Measurements from ENCODE around the gene WWC2.
"Not testable (repeated sequence)": the region's sequence is repeated elsewhere in the genome, so short reads cannot be mapped to it uniquely, and the experiment has no call there.

Gene WWC2

GRCh38 chr4:183322326-183322725, 223.3 kb downstream of the WWC2 start, which contains the start of gene CLDN24:
Gene CLDN24 (minus strand): TSS chr4:183322426. CDS start chr4:183322426, 0 bp downstream.
- Histone ChIP-seq H3K36me3 (ENCODE audit: control insufficient read depth, insufficient read depth, low read length) (no peaks in the 10 kb centered on the region), H3K4me3 (ENCODE audit: low read length) (no peak within 1 kb of the TSS; the same call in 1 of the 2 replicates), H3K27ac (ENCODE audit: low read length) (no peak within 1 kb of the TSS), H3K27me3 (ENCODE audit: control insufficient read depth, insufficient read depth, low read length) (no peaks in the 10 kb centered on the region), H3K9me3 (ENCODE audit: control insufficient read depth, insufficient read depth, low read length) (no peaks in the 10 kb centered on the region), H3K4me1 (ENCODE audit: control insufficient read depth, insufficient read depth, low read length) (no peaks in the 10 kb centered on the region)
- no peak for DNase-seq (ENCODE audit: low read depth, low spot score)
- WGBS (ENCODE audit: insufficient coverage, insufficient read length): no CpG with 5 or more reads among the region's 5 CpGs

- no CpG with 5 or more reads among the region's 6 CpGs for WGBS (ENCODE audit: insufficient coverage, insufficient read length)
- no peak overlapping the region for H3K4me3 ChIP-seq (ENCODE audit: low read length)
- no peak for DNase-seq (ENCODE audit: low read depth, low spot score)
- no peaks in the 10 kb centered on the region for H3K36me3 ChIP-seq (ENCODE audit: control insufficient read depth, insufficient read depth, low read length)
- no peaks in the 10 kb centered on the region for H3K9me3 ChIP-seq (ENCODE audit: control insufficient read depth, insufficient read depth, low read length)
- no peak overlapping the region for H3K27ac ChIP-seq (ENCODE audit: low read length)
- no peaks in the 10 kb centered on the region for H3K4me1 ChIP-seq (ENCODE audit: control insufficient read depth, insufficient read depth, low read length)
- H3K27me3 ChIP-seq (ENCODE audit: control insufficient read depth, insufficient read depth, low read length): no peaks in the 10 kb centered on the region
Measured at GRCh38 chr4:183323295-183323694, 224.2 kb downstream of the WWC2 start.

DNA sequence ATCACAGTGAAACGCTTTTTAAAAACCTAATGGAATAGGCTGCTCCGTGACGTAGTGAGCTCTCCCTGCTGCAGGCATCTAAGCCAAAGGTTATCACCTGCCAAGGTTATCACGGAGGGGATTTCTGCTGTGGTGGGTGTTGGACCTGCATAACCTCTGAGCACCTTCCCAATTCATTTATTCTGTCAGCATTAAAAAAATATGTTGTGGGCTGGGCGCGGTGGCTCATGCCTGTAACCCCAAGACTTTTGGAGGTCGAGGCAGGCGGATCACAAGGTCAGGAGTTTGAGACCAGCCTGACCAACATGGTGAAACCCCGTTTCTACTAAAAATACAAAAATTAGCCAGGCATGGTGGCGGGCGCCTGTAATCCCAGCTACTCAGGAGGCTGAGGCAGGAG, 225.0 kb downstream of the WWC2 start:
- no CpG with 5 or more reads among the region's 11 CpGs for WGBS (ENCODE audit: insufficient coverage, insufficient read length)
- not testable (repeated sequence) for H3K4me1 ChIP-seq (ENCODE audit: control insufficient read depth, insufficient read depth, low read length); H3K27ac ChIP-seq (ENCODE audit: low read length); H3K27me3 ChIP-seq (ENCODE audit: control insufficient read depth, insufficient read depth, low read length); H3K36me3 ChIP-seq (ENCODE audit: control insufficient read depth, insufficient read depth, low read length); H3K9me3 ChIP-seq (ENCODE audit: control insufficient read depth, insufficient read depth, low read length); DNase-seq (ENCODE audit: low read depth, low spot score); H3K4me3 ChIP-seq (ENCODE audit: low read length)

GRCh38 chr4:183324619-183325018, 225.6 kb downstream of the WWC2 start:
- H3K27ac ChIP-seq (ENCODE audit: low read length): no peak overlapping the region
- no CpG with 5 or more reads among the region's 7 CpGs for WGBS (ENCODE audit: insufficient coverage, insufficient read length)

DNA sequence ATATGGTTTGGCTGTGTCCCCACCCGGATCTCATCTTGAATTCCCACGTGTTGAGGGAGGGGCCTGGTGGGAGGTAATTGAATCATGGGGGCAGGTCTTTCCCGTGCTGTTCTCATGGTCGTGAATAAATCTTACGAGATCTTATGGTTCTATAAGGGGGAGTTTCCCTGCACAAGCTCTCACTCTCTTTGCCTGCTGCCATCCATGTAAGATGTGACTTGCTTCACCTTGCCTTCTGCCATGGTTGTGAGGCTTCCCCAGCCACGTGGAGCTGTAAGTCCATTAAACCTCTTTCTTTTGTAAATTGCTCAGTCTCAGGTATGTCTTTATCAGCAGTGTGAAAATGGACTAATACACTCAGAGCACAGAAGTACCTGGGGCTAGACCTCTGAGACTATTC, 227.3 kb downstream of the WWC2 start:
- not testable (repeated sequence) for H3K9me3 ChIP-seq (ENCODE audit: control insufficient read depth, insufficient read depth, low read length)

More at GRCh38 chr4:183324619-183325018, 225.6 kb downstream of the WWC2 start:
- no peaks in the 10 kb centered on the region for H3K36me3 ChIP-seq (ENCODE audit: control insufficient read depth, insufficient read depth, low read length)
- no peak overlapping the region for H3K4me3 ChIP-seq (ENCODE audit: low read length)
- no peak for DNase-seq (ENCODE audit: low read depth, low spot score)
- H3K9me3 ChIP-seq (ENCODE audit: control insufficient read depth, insufficient read depth, low read length): no peaks in the 10 kb centered on the region
- H3K27me3 ChIP-seq (ENCODE audit: control insufficient read depth, insufficient read depth, low read length): no peaks in the 10 kb centered on the region
- H3K4me1 ChIP-seq (ENCODE audit: control insufficient read depth, insufficient read depth, low read length): no peaks in the 10 kb centered on the region

GRCh38 chr4:183326853-183327252, 227.8 kb downstream of the WWC2 start:
- no CpG with 5 or more reads among the region's 2 CpGs for WGBS (ENCODE audit: insufficient coverage, insufficient read length)
- no peaks in the 10 kb centered on the region for H3K36me3 ChIP-seq (ENCODE audit: control insufficient read depth, insufficient read depth, low read length)

More for the DNA sequence above, 227.3 kb downstream of the WWC2 start:
- not testable (repeated sequence) for H3K36me3 ChIP-seq (ENCODE audit: control insufficient read depth, insufficient read depth, low read length); DNase-seq (ENCODE audit: low read depth, low spot score); H3K4me3 ChIP-seq (ENCODE audit: low read length); H3K27ac ChIP-seq (ENCODE audit: low read length); H3K4me1 ChIP-seq (ENCODE audit: control insufficient read depth, insufficient read depth, low read length); H3K27me3 ChIP-seq (ENCODE audit: control insufficient read depth, insufficient read depth, low read length)
- no CpG with 5 or more reads among the region's 6 CpGs for WGBS (ENCODE audit: insufficient coverage, insufficient read length)

GRCh38 chr4:183327827-183328226, 228.8 kb downstream of the WWC2 start:
- Histone ChIP-seq H3K27ac (ENCODE audit: low read length) (no peak overlapping the region), H3K4me1 (ENCODE audit: control insufficient read depth, insufficient read depth, low read length) (no peaks in the 10 kb centered on the region), H3K27me3 (ENCODE audit: control insufficient read depth, insufficient read depth, low read length) (no peaks in the 10 kb centered on the region), H3K9me3 (ENCODE audit: control insufficient read depth, insufficient read depth, low read length) (no peaks in the 10 kb centered on the region), H3K36me3 (ENCODE audit: control insufficient read depth, insufficient read depth, low read length) (no peaks in the 10 kb centered on the region), H3K4me3 (ENCODE audit: low read length) (no peak overlapping the region)
- DNase-seq (ENCODE audit: low read depth, low spot score): no peak
- WGBS (ENCODE audit: insufficient coverage, insufficient read length): no CpG with 5 or more reads among the region's 7 CpGs

More at GRCh38 chr4:183326853-183327252, 227.8 kb downstream of the WWC2 start:
- no peak overlapping the region for H3K27ac ChIP-seq (ENCODE audit: low read length)
- H3K27me3 ChIP-seq (ENCODE audit: control insufficient read depth, insufficient read depth, low read length): no peaks in the 10 kb centered on the region
- no peaks in the 10 kb centered on the region for H3K9me3 ChIP-seq (ENCODE audit: control insufficient read depth, insufficient read depth, low read length)
- H3K4me1 ChIP-seq (ENCODE audit: control insufficient read depth, insufficient read depth, low read length): no peaks in the 10 kb centered on the region
- no peak overlapping the region for H3K4me3 ChIP-seq (ENCODE audit: low read length)
- no peak for DNase-seq (ENCODE audit: low read depth, low spot score)

DNA sequence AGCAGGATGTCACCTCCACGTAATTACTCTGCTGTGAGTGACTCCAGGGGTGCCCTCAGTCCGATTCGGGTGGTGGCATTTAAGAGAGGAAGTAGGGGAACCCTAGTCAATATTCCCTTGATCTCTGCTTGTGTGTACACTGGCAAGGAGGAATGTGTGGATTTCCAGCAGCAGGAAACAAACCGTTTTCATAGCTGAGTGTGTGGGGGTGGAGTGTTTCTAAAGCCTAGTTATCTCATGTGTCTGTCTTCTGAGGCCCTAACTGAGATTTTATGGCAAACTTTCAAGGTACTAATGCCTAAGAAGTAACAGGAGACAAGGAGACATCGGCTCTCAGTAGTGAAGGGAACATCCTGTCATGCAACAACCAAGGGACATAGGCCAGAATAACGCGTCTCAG, 229.8 kb downstream of the WWC2 start:
- Histone ChIP-seq H3K27ac (ENCODE audit: low read length) (no peak overlapping the region), H3K27me3 (ENCODE audit: control insufficient read depth, insufficient read depth, low read length) (no peaks in the 10 kb centered on the region), H3K9me3 (ENCODE audit: control insufficient read depth, insufficient read depth, low read length) (no peaks in the 10 kb centered on the region), H3K4me1 (ENCODE audit: control insufficient read depth, insufficient read depth, low read length) (no peaks in the 10 kb centered on the region), H3K36me3 (ENCODE audit: control insufficient read depth, insufficient read depth, low read length) (no peaks in the 10 kb centered on the region), H3K4me3 (ENCODE audit: low read length) (no peak overlapping the region)
- WGBS (ENCODE audit: insufficient coverage, insufficient read length): no CpG with 5 or more reads among the region's 7 CpGs
- no peak for DNase-seq (ENCODE audit: low read depth, low spot score)

- WGBS (ENCODE audit: insufficient coverage, insufficient read length): no CpG with 5 or more reads among the region's 6 CpGs
- DNase-seq (ENCODE audit: low read depth, low spot score): no peak
- H3K4me3 ChIP-seq (ENCODE audit: low read length): no peak overlapping the region
- H3K4me1 ChIP-seq (ENCODE audit: control insufficient read depth, insufficient read depth, low read length): no peaks in the 10 kb centered on the region
- H3K9me3 ChIP-seq (ENCODE audit: control insufficient read depth, insufficient read depth, low read length): no peaks in the 10 kb centered on the region
- no peaks in the 10 kb centered on the region for H3K36me3 ChIP-seq (ENCODE audit: control insufficient read depth, insufficient read depth, low read length)
- no peaks in the 10 kb centered on the region for H3K27me3 ChIP-seq (ENCODE audit: control insufficient read depth, insufficient read depth, low read length)
- H3K27ac ChIP-seq (ENCODE audit: low read length): no peak overlapping the region
Measured at GRCh38 chr4:183329244-183329643, 230.2 kb downstream of the WWC2 start.

DNA sequence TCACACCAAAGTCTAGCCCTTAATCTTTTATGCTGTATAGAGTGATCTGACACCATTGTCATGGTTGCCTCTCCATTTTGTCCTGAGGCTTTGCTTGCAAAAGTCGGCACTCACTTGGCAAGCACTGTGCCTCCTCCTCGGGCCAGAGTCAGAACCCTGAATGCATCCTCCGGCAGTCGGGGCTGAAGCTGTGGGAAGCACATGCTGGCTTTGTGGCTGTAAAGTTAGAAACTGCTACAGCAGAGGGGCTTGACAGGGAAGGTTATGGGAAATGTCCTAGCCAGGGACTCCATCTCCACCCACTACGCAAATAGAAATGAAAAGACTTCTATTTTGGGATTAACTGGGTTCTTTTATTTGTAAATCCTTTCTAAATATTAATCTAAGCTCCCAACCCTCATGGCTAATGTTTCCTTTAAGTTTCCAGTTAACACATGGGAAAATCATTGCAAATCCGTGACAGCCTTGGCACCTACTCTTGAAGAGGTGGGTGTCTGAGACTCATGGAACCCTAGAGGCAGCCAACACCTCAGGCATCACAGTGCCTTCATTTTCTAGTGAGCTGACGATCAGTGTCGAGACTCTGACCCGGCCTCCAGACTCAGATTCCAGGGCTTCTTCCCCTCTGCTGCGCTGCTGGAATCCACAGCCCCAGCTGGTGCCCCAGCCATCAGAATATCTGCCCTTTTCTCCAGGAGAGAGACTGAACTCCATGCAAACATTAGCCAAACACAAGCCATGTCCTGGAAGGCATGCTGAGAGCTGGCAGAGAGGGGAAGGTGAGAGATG, 231.1 kb downstream of the WWC2 start:
- Histone ChIP-seq H3K27me3 (ENCODE audit: control insufficient read depth, insufficient read depth, low read length) (no peaks in the 10 kb centered on the region), H3K36me3 (ENCODE audit: control insufficient read depth, insufficient read depth, low read length) (no peaks in the 10 kb centered on the region), H3K4me1 (ENCODE audit: control insufficient read depth, insufficient read depth, low read length) (no peaks in the 10 kb centered on the region), H3K27ac (ENCODE audit: low read length) (no peak overlapping the region), H3K4me3 (ENCODE audit: low read length) (no peak overlapping the region), H3K9me3 (ENCODE audit: control insufficient read depth, insufficient read depth, low read length) (no peaks in the 10 kb centered on the region)
- no peak for DNase-seq (ENCODE audit: low read depth, low spot score)
- whole genome bisulfite sequencing (ENCODE audit: insufficient coverage, insufficient read length): no CpG with 5 or more reads among the region's 10 CpGs

DNA sequence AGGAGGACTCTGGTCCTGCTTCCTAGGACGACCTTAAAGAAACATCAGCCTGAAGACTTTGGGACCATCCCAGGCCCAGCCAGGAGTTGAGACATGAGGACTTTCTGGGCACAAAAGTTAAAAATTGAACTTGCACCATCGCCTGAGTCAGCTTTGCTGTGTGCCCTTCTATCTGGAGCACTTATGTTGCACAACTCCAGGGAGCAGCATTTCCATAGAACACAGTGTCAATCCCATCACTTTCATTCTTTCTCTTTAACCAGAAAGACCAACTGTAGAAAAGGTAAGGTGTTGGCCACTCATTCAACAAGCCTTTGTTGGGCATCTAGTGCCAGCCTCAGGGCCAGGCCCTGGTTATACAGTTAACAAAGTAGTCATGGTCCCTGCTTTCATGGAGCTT, 231.8 kb downstream of the WWC2 start:
- DNase-seq (ENCODE audit: low read depth, low spot score): no peak
- no CpG with 5 or more reads among the region's 2 CpGs for WGBS (ENCODE audit: insufficient coverage, insufficient read length)
- no peak overlapping the region for H3K27ac ChIP-seq (ENCODE audit: low read length)

More for the DNA sequence above, 231.8 kb downstream of the WWC2 start:
- no peaks in the 10 kb centered on the region for H3K9me3 ChIP-seq (ENCODE audit: control insufficient read depth, insufficient read depth, low read length)
- H3K4me3 ChIP-seq (ENCODE audit: low read length): no peak overlapping the region
- H3K36me3 ChIP-seq (ENCODE audit: control insufficient read depth, insufficient read depth, low read length): no peaks in the 10 kb centered on the region
- no peaks in the 10 kb centered on the region for H3K4me1 ChIP-seq (ENCODE audit: control insufficient read depth, insufficient read depth, low read length)
- no peaks in the 10 kb centered on the region for H3K27me3 ChIP-seq (ENCODE audit: control insufficient read depth, insufficient read depth, low read length)
